H1 (cell line): ENCODE data around the gene RAB35. TPM values are rescaled to one million over a fixed set of nuclear protein-coding genes. Genes with fewer than 3 reads are reported as not detected.

Source experiments
- CHD7 ChIP-seq: fragments of 300-600 bp; sonication (generic); IDR thresholded peaks from 2 replicates; pipeline ENCODE4 v1.7.1; 2012; ENCODE audit warnings: low read length, moderate library complexity, mild to moderate bottlenecking, inconsistent platforms; ENCODE audit not compliant: insufficient replicate concordance
- CTBP2 ChIP-seq: IDR thresholded peaks from 2 replicates; pipeline ENCODE4 v1.7.0; 2011; ENCODE audit warnings: borderline replicate concordance, mild to moderate bottlenecking, moderate library complexity, mixed read lengths, low read length; ENCODE audit not compliant: insufficient read depth, insufficient read length
- polyA plus RNA-seq, 7 experiments: library from polyadenylated mRNA; depleted of rRNA in 3 of 7; stranded (reverse) in 5 of 7; unstranded in 2 of 7; fragments of >200 nt in 5 of 7; fragments of 200-250 nt in 2 of 7; gene quantifications; 1 replicate in 5 of 7; 2 replicates in 1 of 7; 4 replicates in 1 of 7; pipeline versions ENCODE4 v1.2.1 to v1.2.3, GENCODE V29; 2011 to 2013; ENCODE audit warnings: missing spikeins in 2 of 7, mixed read lengths in 2 of 7
- total RNA-seq: library from RNA; stranded (reverse); fragmentation: NEBNext Ultra II Directional; extraction: Animal tissue kit (Norgen Biotek cat#: 25700); gene quantifications from 2 replicates; pipeline ENCODE4 v1.2.1, GENCODE V29; 2021

The RAB35 gene
- total and polyA plus RNA-seq, 2 of the 8 experiments (the other 6 are each of a cell fraction or from before 2014, with no cell fraction given), result 33.4 to 39.0 TPM

- TF ChIP-seq CHD7 (no peak), CTBP2 (no peak)
- TF ChIP-seq, all 59 proteins: peak for 1
Observed at GRCh38 chr12:120110550-120111501, 5.7 kb downstream of the RAB35 start (continued).
